HG03103 (cell line): ENCODE results near the gene LARP4B.
"Not testable (repeated sequence)": the region's sequence is repeated elsewhere in the genome, so short reads cannot be mapped to it uniquely, and the experiment has no call there.

Experiments used
- ATAC-seq: cut with Tn5 transposase; IDR thresholded peaks from one replicate; pipeline ENCODE4 v1.9.1; 2021; ENCODE audit warnings: low read depth; ENCODE audit not compliant: unreplicated experiment

Gene LARP4B

GRCh38 chr10:958856-959255 is 27.4 kb upstream of the LARP4B start:
- no peak for ATAC-seq

GRCh38 chr10:958106-958505 is 26.6 kb upstream of the LARP4B start:
- no peak for ATAC-seq

DNA sequence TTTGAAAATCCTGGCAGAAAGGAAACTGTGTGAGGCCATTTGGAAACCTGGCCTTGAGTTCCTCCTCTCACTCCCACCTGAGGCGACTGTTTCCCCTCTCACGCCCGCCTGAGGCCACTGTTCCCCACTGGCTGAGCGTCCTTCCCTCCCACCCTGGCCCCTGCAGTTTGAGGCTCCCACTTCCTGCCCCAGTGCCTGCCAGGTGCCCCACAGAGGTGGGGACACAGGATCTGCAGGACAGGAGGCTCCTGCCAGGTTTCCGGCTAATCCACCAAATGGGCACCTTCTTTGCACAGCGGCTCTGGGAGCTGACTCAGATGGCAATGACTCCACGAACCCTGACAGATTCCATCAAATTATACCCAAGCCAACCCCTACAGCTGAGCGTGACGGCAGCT is 24.3 kb upstream of the LARP4B start:
- ATAC-seq, result no peak

DNA sequence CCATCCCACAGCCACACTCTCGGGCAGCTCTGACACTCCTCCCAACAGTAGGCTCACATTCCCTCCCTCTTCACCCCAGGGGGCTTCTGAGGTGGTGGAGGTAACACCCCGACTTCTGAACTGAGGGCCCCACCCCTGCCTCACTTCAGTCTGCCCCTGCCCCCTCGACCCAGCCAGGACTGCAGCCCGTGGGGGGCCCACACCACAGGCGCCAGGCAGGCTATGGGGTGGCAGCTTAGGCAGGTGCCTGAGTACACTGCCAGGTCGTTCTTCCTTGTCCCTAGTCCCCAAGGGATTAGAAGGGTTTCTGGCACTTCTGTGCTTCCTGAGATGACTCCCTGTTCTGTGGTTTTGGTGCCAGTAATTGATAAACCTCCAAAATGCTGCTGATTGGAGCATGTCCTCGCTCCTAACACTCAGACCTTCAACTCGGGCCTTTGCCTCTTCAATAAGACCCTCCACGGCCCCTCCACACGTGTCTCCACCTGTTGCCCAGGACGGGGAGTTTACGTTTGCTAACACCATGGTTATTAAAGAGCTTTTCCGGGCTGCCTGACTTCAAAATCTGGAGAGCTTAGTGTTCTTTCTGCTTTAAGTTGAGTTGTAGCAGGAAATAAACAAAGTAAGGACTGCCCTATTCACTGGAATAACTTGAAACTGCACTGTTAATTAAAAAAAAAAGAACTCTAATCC is 23.8 kb upstream of the LARP4B start:
- no peak for ATAC-seq

GRCh38 chr10:954396-954795 is 22.9 kb upstream of the LARP4B start:
- no peak for ATAC-seq

GRCh38 chr10:953836-954235 is 22.3 kb upstream of the LARP4B start:
- no peak for ATAC-seq

DNA sequence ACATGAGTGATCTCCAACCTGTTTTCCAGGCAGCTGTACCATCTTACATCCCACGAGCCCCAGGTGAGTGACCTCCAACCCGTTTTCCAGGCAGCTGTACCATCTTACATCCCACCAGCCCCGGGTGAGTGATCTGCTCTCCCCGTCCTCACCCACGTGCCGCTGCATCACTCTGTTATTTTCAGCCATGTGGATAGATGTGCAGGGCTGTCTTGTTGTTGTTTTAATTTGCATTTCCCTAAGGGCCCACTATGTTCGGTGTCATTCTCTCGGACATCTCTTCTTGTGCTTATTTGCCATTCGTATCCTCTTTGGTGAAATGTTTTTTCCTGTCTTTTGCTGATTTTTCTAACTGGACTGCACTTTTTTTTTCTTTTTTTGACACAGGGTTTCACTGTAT is 17.9 kb upstream of the LARP4B start:
- ATAC-seq, result no peak

- ATAC-seq, result no peak
These were observed 16.8 kb upstream of the LARP4B start for GRCh38 chr10:948347-948746.

- no peak for ATAC-seq
These were observed 16.4 kb upstream of the LARP4B start for GRCh38 chr10:947881-948280.

DNA sequence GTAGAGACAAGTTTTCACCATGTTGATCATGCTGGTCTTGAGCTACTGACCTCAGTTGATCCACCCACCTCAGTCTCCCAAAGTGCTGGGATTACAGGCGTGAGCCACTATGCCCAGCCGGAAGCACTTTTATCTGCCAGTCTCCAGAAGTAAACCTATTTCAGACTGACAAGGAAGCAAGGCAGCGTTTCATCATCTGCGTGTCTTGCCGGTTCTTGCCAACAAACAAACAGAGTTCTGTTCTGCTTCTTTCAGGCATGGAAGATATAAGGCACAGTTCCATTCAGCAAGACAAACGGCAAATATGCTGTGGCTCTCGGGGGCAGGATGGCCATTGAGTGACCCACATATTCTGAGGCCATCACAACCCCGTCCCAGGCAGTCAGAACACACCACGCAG is 15.5 kb upstream of the LARP4B start:
- ATAC-seq, result no peak

- ATAC-seq, result no peak
These were observed 14.3 kb upstream of the LARP4B start for GRCh38 chr10:945778-946177.

DNA sequence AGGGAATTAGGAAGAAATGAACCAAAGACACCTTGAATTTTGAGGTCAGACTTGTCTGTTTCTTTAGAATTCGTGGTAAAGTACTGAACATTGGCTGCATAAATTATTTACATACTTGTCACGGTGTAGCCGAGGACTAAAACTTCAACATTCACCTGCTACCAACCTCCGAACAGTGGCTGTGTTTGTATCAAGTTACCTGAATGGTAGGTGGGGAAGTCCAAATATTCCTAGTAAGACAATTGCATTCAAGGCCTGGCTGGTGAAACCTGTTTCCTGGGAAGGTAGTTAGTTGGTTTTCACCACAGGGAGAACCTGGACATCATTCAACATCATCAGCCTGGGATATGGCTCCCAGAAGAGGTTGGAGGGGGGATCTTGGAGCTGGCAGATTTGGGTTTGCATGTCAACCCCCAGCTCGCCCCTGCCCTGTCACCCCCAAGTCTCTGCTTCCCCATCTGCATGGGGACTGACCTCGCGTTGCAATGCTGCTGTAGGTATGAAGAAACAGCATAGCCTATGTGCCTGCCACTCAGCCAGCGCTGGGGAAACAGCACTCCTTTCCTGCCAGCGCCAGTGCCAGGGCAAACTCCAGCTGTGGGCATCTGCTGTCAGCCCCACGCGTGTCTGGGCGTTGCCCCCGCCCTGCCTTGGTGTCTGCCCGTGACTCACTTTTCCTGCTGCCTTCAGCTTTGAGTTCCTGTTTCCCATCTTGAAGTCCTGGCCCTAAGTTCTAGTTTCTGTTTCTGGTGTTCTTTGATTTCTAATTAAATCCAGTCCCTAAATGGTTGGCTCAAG is 12.7 kb upstream of the LARP4B start:
- no peak for ATAC-seq

DNA sequence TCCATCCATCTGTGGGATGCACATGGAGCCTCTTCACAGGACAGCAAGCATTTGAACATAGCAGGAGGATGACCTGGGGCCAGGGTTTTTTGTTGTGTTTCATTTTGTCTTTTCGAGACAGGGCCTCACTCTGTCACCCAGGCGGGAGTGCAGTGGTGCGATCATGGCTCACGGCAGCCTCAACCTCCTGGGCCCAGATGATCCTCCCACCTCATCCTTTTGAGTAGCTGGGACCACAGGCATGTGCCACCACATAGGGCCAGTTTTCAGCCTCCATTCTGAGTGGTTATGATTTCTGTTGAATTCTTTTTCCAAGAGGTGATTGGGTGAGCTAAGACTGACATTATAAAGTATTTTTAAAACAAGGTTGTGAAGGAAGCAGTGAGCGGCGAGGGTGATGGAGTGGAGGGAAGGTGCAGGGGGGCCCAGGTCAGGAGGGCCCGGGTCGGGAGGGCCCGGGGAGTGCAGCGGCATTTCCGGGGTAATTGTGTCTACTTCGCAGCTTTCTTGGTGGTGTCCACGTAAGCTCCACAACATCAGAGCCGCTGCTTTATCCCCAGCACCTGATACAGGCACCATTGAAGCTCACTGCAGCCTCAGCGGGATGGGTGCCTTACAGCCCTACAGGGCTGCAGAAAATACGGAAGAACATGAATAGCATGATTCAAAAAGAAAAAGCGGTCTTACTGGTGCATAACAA is 12.0 kb upstream of the LARP4B start:
- ATAC-seq, result no peak

DNA sequence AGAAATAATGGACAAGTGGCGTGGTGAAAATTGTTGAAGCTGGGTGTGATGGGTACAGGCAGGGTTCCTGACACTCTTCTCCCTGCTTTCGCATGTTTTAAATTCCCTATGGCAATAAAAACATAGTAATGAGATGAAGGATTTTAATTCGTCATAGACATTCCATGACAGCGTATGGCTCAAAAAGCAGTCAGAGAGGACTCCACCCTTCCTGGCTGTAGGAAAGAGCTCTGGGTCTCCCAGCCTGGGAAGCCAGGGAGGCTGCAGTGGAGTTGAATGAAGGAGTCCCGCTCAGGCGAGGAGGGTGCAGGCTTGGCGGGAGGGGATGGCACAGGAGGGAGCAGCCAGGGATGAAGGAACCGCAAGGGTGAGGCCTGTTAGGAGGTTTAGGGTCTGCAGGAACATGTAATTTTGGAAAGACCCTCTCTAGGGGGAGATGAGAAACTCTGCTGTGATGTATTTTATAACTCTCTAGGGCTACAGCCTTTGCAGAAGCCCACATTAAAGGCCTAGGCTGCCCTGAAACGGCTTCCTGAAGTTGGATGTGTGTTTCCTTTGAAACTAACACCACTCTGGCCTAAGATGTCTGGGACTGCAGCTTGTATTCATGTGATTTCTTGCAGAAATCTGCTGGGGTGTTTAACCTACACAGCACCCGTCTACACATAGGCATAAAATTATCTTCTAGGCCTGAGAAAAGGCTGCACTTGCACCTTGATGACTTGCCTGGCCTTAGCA is 7.6 kb upstream of the LARP4B start:
- no peak for ATAC-seq

- no peak for ATAC-seq
These were observed 3.4 kb upstream of the LARP4B start for GRCh38 chr10:934746-935406.

DNA sequence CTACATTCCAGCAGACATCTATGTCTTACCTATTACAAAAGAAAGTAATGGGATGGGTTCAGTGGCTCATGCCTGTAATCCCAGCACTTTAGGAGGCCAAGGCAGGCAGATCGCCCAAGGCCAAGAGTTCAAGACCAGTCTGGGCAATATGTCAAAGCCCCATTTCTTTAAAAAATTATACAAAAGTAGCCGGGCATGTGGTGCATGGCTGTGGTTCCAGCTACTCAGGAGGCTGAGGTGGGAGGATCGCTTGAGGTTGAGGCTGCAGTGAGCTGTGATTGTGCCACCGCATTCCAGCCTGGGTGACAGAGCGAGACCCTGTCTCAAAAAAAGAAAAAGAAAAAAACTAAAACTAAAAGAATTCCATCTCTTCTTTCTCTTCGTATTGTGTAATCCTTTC is 2.7 kb upstream of the LARP4B start:
- ATAC-seq, result not testable (repeated sequence)

DNA sequence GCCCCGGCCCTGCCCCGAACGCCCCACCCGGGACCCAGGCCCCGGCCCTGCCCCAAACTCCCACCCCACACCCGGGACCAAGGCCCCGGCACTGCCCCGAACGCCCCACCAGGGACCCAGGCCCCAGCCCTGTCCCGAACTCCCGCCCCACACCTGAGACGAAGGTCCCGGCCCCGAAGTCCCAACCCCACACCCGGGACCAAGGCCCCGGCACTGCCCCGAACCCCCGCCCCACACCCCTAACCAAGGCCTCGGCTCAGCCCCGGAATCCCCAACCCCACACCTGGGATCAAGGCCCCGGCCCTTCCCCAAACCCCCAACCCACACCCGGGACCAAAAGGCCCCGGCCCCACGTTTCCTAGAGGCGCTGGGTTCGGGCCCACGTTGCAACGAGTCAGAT is 1.1 kb upstream of the LARP4B start:
- no peak for ATAC-seq

GRCh38 chr10:930625-931325 is 730 bp downstream of the LARP4B start:
- no peak for ATAC-seq

DNA sequence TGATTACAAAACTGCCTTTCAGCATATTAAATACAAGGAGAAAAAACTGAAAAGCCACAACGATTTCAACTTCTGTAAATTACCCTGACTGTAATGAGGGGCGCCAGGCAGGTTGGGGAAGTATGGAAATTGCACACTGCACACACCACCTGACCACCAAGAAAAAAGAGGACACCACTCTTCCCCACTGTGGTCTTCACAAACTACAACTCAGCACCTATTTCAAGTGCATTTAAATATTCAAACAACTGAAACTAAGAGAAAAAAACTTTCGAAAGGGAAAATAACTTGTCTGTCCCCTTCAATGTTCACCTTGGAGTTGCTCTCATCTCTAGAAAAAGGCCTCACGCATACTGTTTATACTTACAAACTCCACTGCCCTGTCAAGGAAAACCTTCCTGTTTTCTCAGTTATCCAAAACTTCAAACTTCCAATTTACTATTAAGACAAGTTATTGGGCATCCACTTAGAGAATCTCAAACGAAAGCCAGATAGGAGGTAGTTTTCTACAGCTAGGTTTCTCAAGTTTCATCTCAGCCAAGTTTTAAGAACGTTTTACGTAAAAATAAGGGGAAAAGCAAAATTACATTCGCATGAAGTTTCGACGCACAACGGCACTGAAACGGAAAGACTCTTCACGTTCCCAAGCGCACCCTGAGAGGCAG is 1.4 kb downstream of the LARP4B start:
- ATAC-seq, result no peak
